ENCODE measurements around the gene M6PR. TPM values are rescaled to one million over a fixed set of nuclear protein-coding genes. Genes with fewer than 3 reads are reported as not detected.
"Not testable (repeated sequence)": the region's sequence is repeated elsewhere in the genome, so short reads cannot be mapped to it uniquely, and the experiment has no call there.

Gene M6PR
- total and polyA plus RNA-seq, 2 of the 8 experiments (the other 6 are each of a cell fraction or from before 2014, with no cell fraction given): 106 to 122 TPM

- H2BK120ac ChIP-seq (replicated peaks; ENCODE audit: low read depth, low read length); H3K4ac ChIP-seq (replicated peaks; ENCODE audit: insufficient read length, low read depth, low read length); H2BK5ac ChIP-seq (ENCODE audit: low read depth, low read length); DNase-seq (ENCODE audit: low read depth in 1 of 2, low spot score in 2 of 2); H3K79me1 ChIP-seq (ENCODE audit: low read depth, low read length); H4K20me1 ChIP-seq (replicated peaks in 1 of 2; ENCODE audit: control insufficient read depth in 1 of 2, insufficient read depth in 2 of 2, low read length in 2 of 2); POLR2A ChIA-PET (ENCODE audit: partially characterized antibody); H3K9ac ChIP-seq (replicated peaks in 1 of 4; ENCODE audit: extremely low read depth in 1 of 4, low read depth in 3 of 4, low read length in 3 of 4); H3K79me2 ChIP-seq (ENCODE audit: control insufficient read depth in 1 of 2, insufficient read depth in 2 of 2, low read length in 2 of 2); H4K91ac ChIP-seq (replicated peaks; ENCODE audit: insufficient read length, low read length); H3K9me3 ChIP-seq (ENCODE audit: insufficient read depth in 2 of 2, low read depth in 1 of 2, low read length in 1 of 2); H3K23me2 ChIP-seq (ENCODE audit: low read depth, low read length); FAIRE-seq; H3K4me3 ChIP-seq (ENCODE audit: extremely low read depth in 1 of 4, insufficient read depth in 2 of 4, low read depth in 3 of 4, low read length in 4 of 4); H4K8ac ChIP-seq (ENCODE audit: extremely low read depth, insufficient read depth, low read length); H3K23ac ChIP-seq (ENCODE audit: insufficient read length); H3K14ac ChIP-seq (ENCODE audit: insufficient read length); H3K56ac ChIP-seq (replicated peaks; ENCODE audit: insufficient read length, low read depth, low read length); H4K5ac ChIP-seq (ENCODE audit: insufficient read length, low read depth, low read length); H3K27ac ChIP-seq (ENCODE audit: low read depth, low read length); H3K36me3 ChIP-seq (ENCODE audit: control insufficient read depth in 2 of 4, insufficient read depth in 4 of 4, low read length in 3 of 4); H3K18ac ChIP-seq (ENCODE audit: extremely low read depth, low read length); H2BK15ac ChIP-seq (ENCODE audit: low read length); H3K27me3 ChIP-seq (replicated peaks in 1 of 4; ENCODE audit: control insufficient read depth in 3 of 4, extremely low read depth in 1 of 4, insufficient read depth in 3 of 4, low read length in 3 of 4); H2AFZ ChIP-seq (ENCODE audit: low read length); H3K4me2 ChIP-seq (ENCODE audit: insufficient read depth in 1 of 2, low read depth in 2 of 2, low read length in 2 of 2): not testable (repeated sequence)
- Histone ChIP-seq H2BK12ac (ENCODE audit: low read depth, low read length) (peak overlapping the region; percentile 86; the same call in 1 of the 2 replicates), H3K4me1 (replicated peaks in 1 of 4; ENCODE audit: control insufficient read depth in 3 of 4, insufficient read depth in 4 of 4, low read length in 3 of 4) (peaks cover 3 to 15% (median 9%) of the 10 kb centered on the region in 4 experiments; a peak in 5 of 7 replicates), H2BK20ac (ENCODE audit: low read length) (0 out of 2 replicates have a peak overlapping the region, but pooled peaks have one; percentile 61), H2AK5ac (ENCODE audit: low read depth, low read length) (0 out of 2 replicates have a peak overlapping the region, but pooled peaks have one; percentile 75)
- WGBS, 2 experiments (ENCODE audit: extremely low coverage in 1 of 2, insufficient coverage in 1 of 2, insufficient read length in 1 of 2, insufficient replicate concordance in 2 of 2, low coverage in 1 of 2, low lambda C conversion rate in 2 of 2, missing lambda C conversion rate in 1 of 2): 93% methylated on average over 5 of the region's 5 CpGs; no CpG with 5 or more reads in 1 of the 2 experiments
- CTCF ChIA-PET (ENCODE audit: partially characterized antibody): interaction anchor here (0.6 to 1.5 kb wide), 2 partner anchors 12 to 29 kb away, joined by 3 read pairs; no protein-coding TSS in a partner anchor
Measured at GRCh38 chr12:8902703-8903102, 46.7 kb downstream of the M6PR start.

All from H1 (cell line).